HG03097 (cell line): ENCODE measurements around the gene GPR157.

Experiments used
- ATAC-seq: cut with Tn5 transposase; IDR thresholded peaks from one replicate; pipeline ENCODE4 v1.9.1; 2021; ENCODE audit not compliant: unreplicated experiment, low FRiP score

Gene GPR157

DNA sequence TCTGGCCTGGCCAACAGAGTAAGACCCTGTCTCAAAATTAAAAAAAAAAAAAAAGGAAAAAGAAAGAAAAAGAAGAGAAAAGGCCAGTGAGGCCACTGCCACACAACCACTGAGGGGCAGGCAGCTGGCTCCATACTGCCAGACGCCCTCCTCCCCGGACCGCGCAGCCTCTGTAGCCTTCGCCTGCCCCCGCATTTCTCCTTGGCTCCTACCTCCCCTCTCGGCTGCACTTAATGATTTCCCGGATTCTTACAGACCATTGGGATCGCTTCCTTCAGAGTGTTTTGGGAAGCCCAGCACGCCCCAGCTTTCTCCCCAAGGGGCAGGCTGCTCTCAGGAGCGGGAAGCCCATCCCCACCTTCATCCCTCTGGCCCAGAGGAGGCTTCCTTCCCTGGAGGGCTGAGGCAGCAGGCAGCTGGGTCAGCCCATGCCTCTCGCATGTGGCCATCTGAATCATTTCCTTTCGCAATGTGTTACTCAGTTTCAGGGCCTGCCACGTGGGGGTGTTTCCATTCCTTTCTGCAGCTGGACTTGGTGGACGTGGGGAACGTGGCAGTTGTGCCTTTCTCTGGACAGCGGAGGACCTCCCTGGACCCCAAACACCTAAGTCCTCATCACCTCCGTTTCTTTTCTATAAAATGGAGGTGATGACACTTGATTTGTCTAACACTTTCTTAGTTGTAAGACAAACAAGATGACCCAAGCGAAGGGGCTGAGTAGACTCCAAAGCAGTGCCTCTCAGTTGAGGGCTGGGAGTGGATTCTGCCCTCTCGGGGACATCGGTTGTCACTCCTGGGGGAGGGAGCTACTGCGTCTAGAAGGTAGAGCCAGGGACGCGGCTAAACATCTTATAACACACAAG is 61.7 kb downstream of the GPR157 start:
- ATAC-seq: no peak

DNA sequence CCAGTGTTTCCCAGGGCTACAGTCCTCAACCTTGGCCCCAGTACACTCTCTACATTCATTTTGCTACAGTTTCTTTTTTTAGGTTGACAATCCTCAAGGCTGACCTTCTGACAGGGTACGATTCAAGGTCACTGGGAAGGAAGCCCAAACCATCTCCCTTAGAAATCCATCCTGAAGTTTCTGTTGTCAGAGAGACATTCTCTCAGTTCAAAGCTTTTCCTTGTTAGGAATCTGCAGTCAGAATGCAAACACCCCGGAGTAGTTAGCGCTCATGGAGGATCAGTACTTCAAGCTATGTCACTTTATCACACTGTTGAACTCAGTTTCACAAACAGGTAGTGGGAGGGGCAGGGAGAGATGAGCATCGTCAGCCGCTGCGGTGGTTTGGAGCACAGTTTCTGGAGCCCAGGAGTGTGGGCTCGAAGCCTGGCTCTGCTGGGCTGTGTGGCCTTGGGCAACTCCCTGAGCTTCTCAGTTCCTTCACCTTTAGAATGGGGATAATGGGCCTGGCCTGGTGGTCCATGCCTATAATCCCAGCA is 63.6 kb downstream of the GPR157 start:
- no peak for ATAC-seq

DNA sequence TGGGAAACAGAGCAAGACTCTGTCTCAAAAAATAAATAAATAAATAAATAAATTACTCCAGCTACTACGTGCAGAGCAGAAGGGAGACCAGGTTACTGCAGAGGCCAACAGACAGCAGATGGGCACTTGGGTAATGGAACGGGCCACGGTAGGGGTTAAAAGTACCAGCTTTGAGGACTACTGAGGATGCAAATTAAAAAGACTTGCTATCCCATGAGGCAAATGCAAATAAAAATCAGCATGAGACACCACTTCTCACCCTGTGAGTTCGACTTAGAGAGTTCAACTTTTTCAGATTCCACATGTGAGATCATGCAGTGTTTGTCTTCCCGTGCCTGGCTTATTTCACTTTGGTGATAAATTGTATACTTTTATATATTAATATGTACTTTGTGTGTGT is 66.1 kb downstream of the GPR157 start:
- no peak for ATAC-seq

DNA sequence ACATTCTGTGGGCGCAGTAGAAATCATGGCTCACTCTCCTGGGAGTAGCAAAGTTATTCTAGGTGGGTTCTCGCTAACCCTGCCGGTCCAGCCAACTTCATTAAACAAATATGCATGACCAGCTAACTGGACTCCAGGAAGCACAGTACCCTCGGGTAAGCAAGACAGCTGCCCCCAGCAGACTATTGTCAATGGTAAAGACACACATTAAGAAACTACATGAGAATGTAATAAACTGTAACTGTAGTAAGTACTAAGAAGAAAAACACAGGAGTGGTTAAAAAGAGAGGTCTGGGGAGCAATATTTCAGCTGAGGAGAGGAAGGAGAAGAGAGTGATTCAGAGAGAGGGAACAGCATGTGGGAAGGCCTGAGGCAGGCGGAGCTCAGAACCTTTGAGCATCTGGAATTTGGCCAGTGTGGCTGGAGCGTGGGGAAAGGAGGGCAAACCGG is 66.9 kb downstream of the GPR157 start:
- no peak for ATAC-seq

DNA sequence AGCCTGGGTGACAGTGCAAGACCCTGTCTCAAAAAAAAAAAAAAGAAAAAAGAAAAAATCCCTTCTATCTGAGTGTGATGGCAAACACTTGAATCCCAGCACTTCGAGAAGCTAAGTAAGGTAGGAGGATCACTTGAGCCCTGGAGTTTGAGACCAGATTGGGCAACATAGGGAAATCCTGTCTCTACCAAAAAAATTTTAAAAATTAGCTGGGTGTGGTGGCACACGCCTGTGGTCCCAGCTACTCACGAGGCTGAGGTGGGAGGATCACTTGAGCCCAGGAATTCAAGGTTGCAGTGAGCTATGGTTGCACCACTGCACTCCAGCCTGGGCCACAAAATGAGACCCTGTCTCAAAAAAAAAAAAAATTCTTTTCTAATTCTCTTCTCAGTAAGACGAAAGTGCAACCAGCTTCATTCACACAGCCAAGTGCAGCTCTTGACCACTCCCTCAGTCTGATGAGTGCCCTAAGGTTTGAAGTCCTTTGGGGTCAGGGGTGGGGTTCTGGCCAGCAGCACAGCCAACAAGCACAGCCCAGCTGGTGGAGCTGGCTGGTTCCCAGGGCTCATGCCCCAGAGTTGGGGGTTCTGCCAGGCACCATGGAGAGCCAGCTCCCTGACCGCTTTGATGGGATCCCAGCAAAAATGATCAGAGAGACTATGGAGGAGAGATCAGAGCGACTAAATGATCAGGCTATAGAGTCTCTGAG is 67.5 kb downstream of the GPR157 start:
- ATAC-seq: no peak

DNA sequence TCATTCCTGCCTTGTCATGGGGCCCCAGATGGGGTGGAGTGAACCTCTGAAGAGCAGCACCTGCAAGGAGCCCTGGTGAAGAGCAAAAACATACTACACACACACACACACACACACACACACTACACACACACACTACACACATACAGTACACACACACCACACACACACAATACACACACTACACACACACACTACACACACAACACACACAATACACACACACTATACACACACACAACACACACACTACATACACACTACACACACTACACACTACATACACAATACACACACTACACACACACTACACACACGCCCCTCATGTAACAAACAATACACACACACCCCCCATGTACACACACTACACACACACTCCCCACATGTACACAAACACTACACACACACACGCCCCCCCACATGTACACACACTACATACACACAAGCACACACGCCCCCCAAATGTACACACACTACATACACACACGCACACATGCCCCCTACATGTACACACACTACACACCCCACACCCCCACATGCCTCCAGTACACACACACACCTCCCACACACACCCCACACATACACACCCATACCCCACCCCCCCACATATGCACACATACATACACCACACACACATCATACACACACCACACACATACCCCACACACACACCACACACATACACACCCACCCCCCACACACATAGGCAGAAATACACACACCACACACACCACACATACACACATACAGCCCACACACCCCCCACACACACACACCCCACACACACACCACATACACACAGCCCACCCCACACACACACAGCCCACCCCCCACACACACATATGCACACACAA is 68.8 kb downstream of the GPR157 start:
- ATAC-seq: no peak

DNA sequence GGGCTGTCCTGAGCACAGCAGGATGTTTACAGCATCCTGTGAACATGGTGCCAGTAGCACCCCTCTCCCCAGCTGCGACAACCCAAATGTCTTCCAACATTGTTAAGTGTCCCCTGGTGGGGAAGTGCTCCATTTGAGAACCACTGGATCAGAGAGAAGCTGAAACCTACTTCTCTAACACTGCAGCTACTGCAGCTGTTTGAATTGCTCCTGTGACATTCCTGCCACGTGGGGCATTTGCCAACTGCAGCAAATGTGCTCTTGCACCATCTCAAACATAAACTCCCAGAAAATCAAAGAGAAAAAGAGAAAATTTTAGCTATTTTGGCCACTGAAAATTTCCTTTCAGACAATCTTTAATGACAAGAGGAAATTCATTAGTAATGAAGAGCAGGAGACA is 70.4 kb downstream of the GPR157 start:
- ATAC-seq: no peak

DNA sequence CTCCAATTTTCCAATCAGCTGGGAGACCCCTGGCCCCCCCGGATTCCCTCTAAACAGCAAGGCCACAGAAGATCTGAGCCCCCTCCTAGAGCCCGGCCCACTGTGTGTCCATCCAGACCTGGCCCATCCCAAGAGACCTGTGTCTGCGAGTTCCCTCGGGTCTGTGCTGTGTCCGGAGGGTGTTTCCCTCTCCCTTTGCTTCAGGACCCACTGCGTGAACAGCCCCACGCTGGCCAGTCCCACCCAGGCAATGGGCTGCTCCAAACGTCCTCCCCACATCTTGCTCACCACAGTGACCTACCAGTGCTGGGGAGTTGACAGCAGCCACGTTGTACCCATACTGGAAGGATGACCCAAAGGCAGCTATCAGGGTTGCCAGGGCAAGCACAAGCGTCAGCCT is 71.1 kb downstream of the GPR157 start:
- ATAC-seq: no peak

DNA sequence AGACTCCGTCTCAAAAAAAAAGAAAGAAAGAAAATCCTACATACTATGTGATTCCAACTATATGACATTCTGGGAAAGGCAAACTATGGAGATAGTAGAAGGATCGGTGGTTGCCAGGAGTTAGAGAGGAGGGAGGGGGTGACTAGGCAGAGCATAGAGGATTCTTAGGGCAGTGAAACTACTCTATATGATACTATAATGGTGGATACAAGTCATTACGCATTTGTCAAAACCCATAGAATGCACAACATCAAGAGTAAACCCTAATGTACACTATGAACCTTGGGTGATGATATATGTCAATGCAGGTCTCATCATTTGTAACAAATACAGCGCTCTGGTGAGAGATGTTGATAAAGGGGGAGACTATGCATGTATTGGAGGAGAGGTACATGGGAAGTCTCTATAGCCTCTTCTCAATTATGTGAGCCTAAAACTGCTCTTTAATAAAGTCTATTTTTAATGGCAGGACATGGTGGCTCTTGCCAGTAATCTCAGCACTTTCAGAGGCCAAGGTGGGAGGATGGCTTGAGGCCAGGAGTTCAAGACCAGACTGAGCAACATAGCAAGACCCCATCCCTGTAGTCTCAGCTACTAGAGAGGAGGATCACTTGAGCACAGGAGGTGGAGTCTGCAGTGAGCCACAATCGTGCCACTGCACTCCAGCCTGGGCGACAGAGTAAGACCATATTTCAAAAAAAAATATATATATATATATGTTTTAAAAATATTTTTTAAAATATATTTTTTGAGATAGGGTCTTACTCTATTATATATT is 76.4 kb downstream of the GPR157 start:
- no peak for ATAC-seq

DNA sequence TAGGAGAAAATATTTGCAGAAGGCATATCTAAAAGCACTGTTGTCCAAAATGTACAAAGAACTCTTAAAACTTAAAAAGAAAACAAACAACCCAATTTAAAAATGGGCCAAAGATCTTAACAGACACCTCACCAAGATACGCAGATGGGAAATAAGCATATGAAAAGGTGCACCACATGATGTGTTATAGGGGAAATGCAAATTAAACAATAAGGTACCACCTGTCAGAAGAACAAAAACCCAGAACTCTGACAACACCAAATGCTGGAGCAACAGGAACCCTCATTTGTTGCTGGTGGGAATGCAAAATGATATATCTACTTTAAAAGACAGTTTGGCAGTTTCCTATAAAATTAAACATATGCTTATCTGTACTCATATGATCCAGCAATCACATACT is 77.5 kb downstream of the GPR157 start:
- no peak for ATAC-seq

DNA sequence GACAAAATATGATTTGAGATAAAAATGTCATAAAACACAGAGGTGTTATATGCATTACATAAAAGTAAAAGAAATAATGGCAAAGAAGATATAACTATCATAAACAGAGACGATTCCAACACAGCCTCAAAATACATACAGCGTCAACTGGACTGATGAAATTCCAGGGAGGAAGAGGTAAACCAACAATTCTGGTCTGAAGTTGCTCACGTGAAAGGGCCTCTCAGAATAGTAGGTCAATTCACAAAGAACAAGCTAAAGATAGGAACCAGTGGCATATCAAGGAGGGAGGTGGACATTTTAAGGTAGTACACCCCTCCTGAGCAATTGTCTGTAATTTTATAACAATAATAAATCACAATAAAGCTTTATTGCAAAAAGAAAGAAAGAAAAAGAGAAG is 78.1 kb downstream of the GPR157 start:
- ATAC-seq: no peak
